RWPE2 (cell line): ENCODE data around the gene LIF.
"Not testable (repeated sequence)": the region's sequence is repeated elsewhere in the genome, so short reads cannot be mapped to it uniquely, and the experiment has no call there.

Experiments
- ATAC-seq: fragments of 200-7000 bp; cut with Tn5 transposase; 3 replicates; pipeline ENCODE4 v1.9.1; 2021; ENCODE audit warnings: low read depth
- DNase-seq: peaks from one replicate; pipeline ENCODE4 v3.0.0-alpha.2; 2020; ENCODE audit warnings: low spot score
- H3K27ac ChIP-seq: fragments of 450-650 bp; 2 replicates; pipeline ENCODE4 v1.5.1; 2017; ENCODE audit warnings: mild to moderate bottlenecking; ENCODE audit not compliant: poor library complexity, severe bottlenecking
- H3K27me3 ChIP-seq: fragments of 250-450 bp; sonication (Bioruptor Pico); 2 replicates; pipeline ENCODE4 v1.5.1; 2021; ENCODE audit warnings: mild to moderate bottlenecking, moderate library complexity; ENCODE audit not compliant: insufficient read depth, poor library complexity, severe bottlenecking
- H3K36me3 ChIP-seq: fragments of 250-450 bp; sonication (Bioruptor Pico); 2 replicates; pipeline ENCODE4 v1.5.1; 2020; ENCODE audit warnings: low read depth, mild to moderate bottlenecking, moderate library complexity
- H3K4me1 ChIP-seq: fragments of 250-450 bp; sonication (Bioruptor Pico); 2 replicates; pipeline ENCODE4 v1.5.1; 2021; ENCODE audit warnings: mild to moderate bottlenecking, moderate library complexity; ENCODE audit not compliant: insufficient read depth, poor library complexity, severe bottlenecking
- H3K4me3 ChIP-seq: fragments of 250-450 bp; sonication (Bioruptor Pico); 2 replicates; pipeline ENCODE4 v1.5.1; 2021; ENCODE audit warnings: mild to moderate bottlenecking, moderate library complexity; ENCODE audit not compliant: severe bottlenecking
- H3K9me3 ChIP-seq: fragments of 250-450 bp; sonication (Bioruptor Pico); 2 replicates; pipeline ENCODE4 v1.5.1; 2021; ENCODE audit warnings: mild to moderate bottlenecking, moderate library complexity; ENCODE audit not compliant: severe bottlenecking
- CTCF ChIP-seq: fragments of 450-650 bp; IDR thresholded peaks from one replicate; pipeline ENCODE4 v1.5.1; 2017; ENCODE audit warnings: mild to moderate bottlenecking, moderate library complexity; ENCODE audit not compliant: poor library complexity, severe bottlenecking

LIF gene

GRCh38 chr22:30236875-30237274 is 9.7 kb downstream of the LIF start:
- H3K27me3 ChIP-seq: no peaks in the 10 kb centered on the region
- peak overlapping the region; percentile 65 for H3K27ac ChIP-seq
- H3K36me3 ChIP-seq: no peaks in the 10 kb centered on the region
- DNase-seq (no peak), ATAC-seq (no peak)
- no peak for TF ChIP-seq CTCF
- H3K9me3 ChIP-seq: no peaks in the 10 kb centered on the region
- no peak overlapping the region for H3K4me3 ChIP-seq
- H3K4me1 ChIP-seq: peaks cover 12% of the 10 kb centered on the region

GRCh38 chr22:30235687-30236170 is 10.8 kb downstream of the LIF start:
- Histone ChIP-seq H3K27me3 (no peaks in the 10 kb centered on the region), H3K4me1 (peaks cover 12% of the 10 kb centered on the region), H3K27ac (peak overlapping the region; percentile 65), H3K36me3 (no peaks in the 10 kb centered on the region), H3K4me3 (no peak overlapping the region), H3K9me3 (no peaks in the 10 kb centered on the region)
- TF ChIP-seq CTCF: no peak
- ATAC-seq: peak; percentile 96
- no peak for DNase-seq

GRCh38 chr22:30234786-30235470 is 11.6 kb downstream of the LIF start:
- Histone ChIP-seq H3K27ac (peak overlapping the region; percentile 65), H3K36me3 (no peaks in the 10 kb centered on the region), H3K9me3 (no peaks in the 10 kb centered on the region), H3K4me3 (no peak overlapping the region), H3K4me1 (peaks cover 12% of the 10 kb centered on the region), H3K27me3 (no peaks in the 10 kb centered on the region)
- ATAC-seq: no peak
- TF ChIP-seq CTCF: no peak
- no peak for DNase-seq

GRCh38 chr22:30234325-30234724 is 12.2 kb downstream of the LIF start:
- Histone ChIP-seq H3K27ac (peak overlapping the region; percentile 65), H3K4me1 (peaks cover 12% of the 10 kb centered on the region)
- H3K9me3 ChIP-seq, H3K27me3 ChIP-seq, H3K4me3 ChIP-seq, H3K36me3 ChIP-seq, ATAC-seq, DNase-seq: not testable (repeated sequence)

- TF ChIP-seq CTCF: no peak
- Histone ChIP-seq H3K4me3 (no peak overlapping the region), H3K36me3 (no peaks in the 10 kb centered on the region), H3K27me3 (no peaks in the 10 kb centered on the region), H3K4me1 (peaks cover 18% of the 10 kb centered on the region), H3K9me3 (no peaks in the 10 kb centered on the region), H3K27ac (no peak overlapping the region)
- DNase-seq (no peak), ATAC-seq (no peak)
Measured at GRCh38 chr22:30233582-30233981, 13.0 kb downstream of the LIF start.
